ENCODE results near the gene PCDHB4.
"Not testable (repeated sequence)": the region's sequence is repeated elsewhere in the genome, so short reads cannot be mapped to it uniquely, and the experiment has no call there.

PCDHB4 gene

GRCh38 chr5:141150224-141150992 is 28.8 kb downstream of the PCDHB4 start:
- no peak for DNase-seq (ENCODE audit: low read depth)

GRCh38 chr5:141150993-141151325 is 29.3 kb downstream of the PCDHB4 start:
- no peak for DNase-seq (ENCODE audit: low read depth)

GRCh38 chr5:141151632-141152031 is 30.0 kb downstream of the PCDHB4 start:
- not testable (repeated sequence) for DNase-seq (ENCODE audit: low read depth)

GRCh38 chr5:141152096-141152495 is 30.5 kb downstream of the PCDHB4 start:
- not testable (repeated sequence) for DNase-seq (ENCODE audit: low read depth)

- no peak for DNase-seq (ENCODE audit: low read depth)
These were observed 34.1 kb downstream of the PCDHB4 start for GRCh38 chr5:141155540-141156374.

- DNase-seq (ENCODE audit: low read depth): not testable (repeated sequence)
These were observed 35.7 kb downstream of the PCDHB4 start for GRCh38 chr5:141157356-141157755.

GRCh38 chr5:141157901-141158300 is 36.3 kb downstream of the PCDHB4 start:
- DNase-seq (ENCODE audit: low read depth): not testable (repeated sequence)

GRCh38 chr5:141172381-141173204 is 51.0 kb downstream of the PCDHB4 start, which contains the start of gene PCDHB7:
PCDHB7 (plus strand) TSS chr5:141172644; CDS start chr5:141172836, 192 bp downstream.
- DNase-seq (ENCODE audit: low read depth): no peak

GRCh38 chr5:141174291-141175104 is 52.9 kb downstream of the PCDHB4 start:
- DNase-seq (ENCODE audit: low read depth): not testable (repeated sequence)

All from stimulated activated CD8-positive, alpha-beta memory T cell treated with anti-CD3 and anti-CD28 coated beads, Interleukin-7, amount 100 ng/mL, for 24 hours (primary cell).